ENCODE results near the gene ZNF408. TPM values are rescaled to one million over a fixed set of nuclear protein-coding genes. Genes with fewer than 3 reads are reported as not detected.

ZNF408 gene
- total RNA-seq, 1 experiment from 2014 or later = 19.8 TPM

- ATAC-seq (no peak), DNase-seq (ENCODE audit: low read depth, low spot score) (no peak)
- no peaks in the 10 kb centered on the region for H3K9me3 ChIP-seq (ENCODE audit: control insufficient read depth, insufficient read depth, low read depth, low read length)
- H3K27ac ChIP-seq (ENCODE audit: low read length) = no peak overlapping the region
- TF ChIP-seq CTCF (IDR thresholded peaks at IDR 0.05) (no peak), TCF7L2 (IDR thresholded peaks at IDR 0.05; ENCODE audit: low read depth, low read length) (no peak), SIN3A (IDR thresholded peaks at IDR 0.05; ENCODE audit: borderline replicate concordance, insufficient read depth, low read depth, low read length) (no peak), POLR2AphosphoS5 (IDR thresholded peaks at IDR 0.05; ENCODE audit: low read depth, low read length) (no peak), REST (IDR thresholded peaks at IDR 0.05; ENCODE audit: insufficient read depth in 1 of 2, low read depth in 2 of 2, low read length in 1 of 2) (no peak)
- H3K36me3 ChIP-seq (ENCODE audit: control insufficient read depth, insufficient read depth, low read length) = no peaks in the 10 kb centered on the region
- no peak overlapping the region for H3K4me3 ChIP-seq (ENCODE audit: low read depth in 2 of 2, low read length in 2 of 2)
- ChIA-PET CTCF (no interaction called here), POLR2A (no interaction called here)
- H3K4me1 ChIP-seq (ENCODE audit: control insufficient read depth, insufficient read depth, low read length) = no peaks in the 10 kb centered on the region; the same call in 1 of the 2 replicates
- intact Hi-C loops (cut with micrococcal nuclease; ENCODE audit: unreplicated experiment) (no loop called here), in situ Hi-C loops (cut with HindIII; ENCODE audit: low pct_unique_long_range_greater_than_20kb, low sequenced_read_pairs) (no loop called here)
- no TSS peak for BruUV-seq (replicated peaks)
- no peaks in the 10 kb centered on the region for H3K27me3 ChIP-seq (ENCODE audit: control insufficient read depth, insufficient read depth, low read length)
Observed at GRCh38 chr11:46728659-46729040, 27.8 kb downstream of the ZNF408 start.

GRCh38 chr11:46729110-46730027 is 28.5 kb downstream of the ZNF408 start:
- Histone ChIP-seq H3K4me3 (ENCODE audit: low read depth in 2 of 2, low read length in 2 of 2) (no peak overlapping the region), H3K27ac (ENCODE audit: low read length) (no peak overlapping the region), H3K27me3 (ENCODE audit: control insufficient read depth, insufficient read depth, low read length) (no peaks in the 10 kb centered on the region), H3K9me3 (ENCODE audit: control insufficient read depth, insufficient read depth, low read depth, low read length) (no peaks in the 10 kb centered on the region), H3K36me3 (ENCODE audit: control insufficient read depth, insufficient read depth, low read length) (no peaks in the 10 kb centered on the region), H3K4me1 (ENCODE audit: control insufficient read depth, insufficient read depth, low read length) (no peaks in the 10 kb centered on the region; the same call in 1 of the 2 replicates)
- TF ChIP-seq POLR2AphosphoS5 (IDR thresholded peaks at IDR 0.05; ENCODE audit: low read depth, low read length) = no peak
- TF ChIP-seq REST (IDR thresholded peaks at IDR 0.05; ENCODE audit: insufficient read depth in 1 of 2, low read depth in 2 of 2, low read length in 1 of 2) = no peak
- no peak for TF ChIP-seq TCF7L2 (IDR thresholded peaks at IDR 0.05; ENCODE audit: low read depth, low read length)
- TF ChIP-seq SIN3A (IDR thresholded peaks at IDR 0.05; ENCODE audit: borderline replicate concordance, insufficient read depth, low read depth, low read length) = no peak
- no peak for TF ChIP-seq CTCF (IDR thresholded peaks at IDR 0.05)
- ChIA-PET POLR2A (no interaction called here), CTCF (no interaction called here)
- intact Hi-C loops (cut with micrococcal nuclease; ENCODE audit: unreplicated experiment) = no loop called here
- peak; percentile 58; the same call in 1 of the 2 replicates for ATAC-seq
- no TSS peak for BruUV-seq (replicated peaks)
- in situ Hi-C loops (cut with HindIII; ENCODE audit: low pct_unique_long_range_greater_than_20kb, low sequenced_read_pairs) = no loop called here
- DNase-seq (ENCODE audit: low read depth, low spot score) = no peak

Data from Panc1 (cell line).